HepG2 (cell line): ENCODE data around the gene STK11. TPM values are rescaled to one million over a fixed set of nuclear protein-coding genes. Genes with fewer than 3 reads are reported as not detected.

Experiments used
- ATF2 ChIP-seq: sonication (generic); formaldehyde crosslinking; IDR thresholded peaks from 2 replicates; pipeline ENCODE4 v1.4.0; 2020; ENCODE audit warnings: missing genetic modification reagents
- CAMTA2 ChIP-seq: sonication (generic); formaldehyde crosslinking; IDR thresholded peaks from 2 replicates; pipeline ENCODE4 v1.4.0; 2020; ENCODE audit warnings: mild to moderate bottlenecking, missing genetic modification reagents, borderline replicate concordance
- CHD2 ChIP-seq: IDR thresholded peaks from 2 replicates; pipeline ENCODE4 v1.6.1; 2011; ENCODE audit warnings: low read depth, low read length, improper control_type of control experiment
- GATA4 ChIP-seq: sonication (generic); IDR thresholded peaks from 2 replicates; pipeline ENCODE4 v1.6.1; 2016; ENCODE audit warnings: antibody characterized with exemption, low read depth, borderline replicate concordance
- IKZF5 ChIP-seq: IDR thresholded peaks from 2 replicates; pipeline ENCODE4 v1.6.1; 2018; ENCODE audit warnings: missing genetic modification reagents, mild to moderate bottlenecking, missing compliant biosample characterization
- KAT7 ChIP-seq: IDR thresholded peaks from 2 replicates; pipeline ENCODE4 v1.6.1; 2018; ENCODE audit warnings: borderline replicate concordance, missing compliant biosample characterization
- KLF6 ChIP-seq: IDR thresholded peaks from 2 replicates; pipeline ENCODE4 v1.8.0; 2016; ENCODE audit warnings: missing biosample characterization, missing genetic modification reagents
- MED1 ChIP-seq: sonication (generic); formaldehyde crosslinking; IDR thresholded peaks from 2 replicates; pipeline ENCODE4 v1.4.0; 2020; ENCODE audit warnings: missing genetic modification reagents
- NAIF1 ChIP-seq: sonication (generic); formaldehyde crosslinking; IDR thresholded peaks from 2 replicates; pipeline ENCODE4 v1.5.0; 2020; ENCODE audit warnings: mild to moderate bottlenecking, missing genetic modification reagents, borderline replicate concordance
- NCOA2 ChIP-seq: sonication (generic); formaldehyde crosslinking; IDR thresholded peaks from 2 replicates; pipeline ENCODE4 v1.8.0; 2022; ENCODE audit warnings: inconsistent platforms
- PBX3 ChIP-seq: sonication (generic); formaldehyde crosslinking; IDR thresholded peaks from 2 replicates; pipeline ENCODE4 v1.8.1; 2023; ENCODE audit warnings: missing genetic modification reagents, inconsistent platforms, borderline replicate concordance
- SIN3A ChIP-seq: IDR thresholded peaks from 2 replicates; pipeline ENCODE4 v1.6.1; 2011; ENCODE audit warnings: low read depth, mild to moderate bottlenecking, control low read depth, low read length, borderline replicate concordance
- TEAD3 ChIP-seq: optimal IDR thresholded peaks from 2 replicates; pipeline ENCODE3; 2016; ENCODE audit warnings: borderline replicate concordance
- ZHX2 ChIP-seq, 2 experiments: sonication (generic) in 1 of 2; formaldehyde crosslinking in 1 of 2; IDR thresholded peaks; 2 replicates each; pipeline versions ENCODE4 v1.6.1 to v1.9.0; 2014 to 2022; ENCODE audit warnings: antibody characterized with exemption in 1 of 2, borderline replicate concordance in 1 of 2, inconsistent platforms in 1 of 2, low read depth in 1 of 2, missing genetic modification reagents in 1 of 2
- ZMYM4 ChIP-seq: sonication (generic); formaldehyde crosslinking; IDR thresholded peaks from 2 replicates; pipeline ENCODE4 v1.8.1; 2023; ENCODE audit warnings: mild to moderate bottlenecking, missing genetic modification reagents
- ZNF263 ChIP-seq: sonication (generic); formaldehyde crosslinking; IDR thresholded peaks from 2 replicates; pipeline ENCODE4 v1.4.0; 2020; ENCODE audit warnings: missing genetic modification reagents
- polyA plus RNA-seq, 8 experiments: library from polyadenylated mRNA; depleted of rRNA in 3 of 8; stranded (reverse) in 7 of 8; unstranded in 1 of 8; fragments of >200 nt; fragmentation: Illumina TruSeq in 4 of 8; extraction: Trizol in 4 of 8; gene quantifications; 2 replicates each; pipeline versions ENCODE4 v1.2.1 to v1.2.3, GENCODE V29; 2011 to 2016; ENCODE audit warnings: low read depth in 4 of 8, missing spikeins in 1 of 8, mixed read lengths in 1 of 8; ENCODE audit not compliant: insufficient read depth in 1 of 8
- total RNA-seq, 5 experiments: library from RNA; depleted of rRNA; stranded (reverse); fragments of >200 nt; fragmentation: Illumina TruSeq; extraction: Trizol; gene quantifications; 2 replicates each; pipeline ENCODE4 v1.2.3, GENCODE V29; 2016; ENCODE audit warnings: low read depth in 1 of 5
- TF ChIP-seq, protein P1 (sequence below): sonication (generic); formaldehyde crosslinking; IDR thresholded peaks from 2 replicates; pipeline ENCODE4 v1.4.0; 2020; ENCODE audit warnings: mild to moderate bottlenecking, missing genetic modification reagents

The STK11 gene
- total and polyA plus RNA-seq, 2 of the 13 experiments (the other 11 are each of a cell fraction or from before 2014, with no cell fraction given) = 27.5 to 43.6 TPM

DNA sequence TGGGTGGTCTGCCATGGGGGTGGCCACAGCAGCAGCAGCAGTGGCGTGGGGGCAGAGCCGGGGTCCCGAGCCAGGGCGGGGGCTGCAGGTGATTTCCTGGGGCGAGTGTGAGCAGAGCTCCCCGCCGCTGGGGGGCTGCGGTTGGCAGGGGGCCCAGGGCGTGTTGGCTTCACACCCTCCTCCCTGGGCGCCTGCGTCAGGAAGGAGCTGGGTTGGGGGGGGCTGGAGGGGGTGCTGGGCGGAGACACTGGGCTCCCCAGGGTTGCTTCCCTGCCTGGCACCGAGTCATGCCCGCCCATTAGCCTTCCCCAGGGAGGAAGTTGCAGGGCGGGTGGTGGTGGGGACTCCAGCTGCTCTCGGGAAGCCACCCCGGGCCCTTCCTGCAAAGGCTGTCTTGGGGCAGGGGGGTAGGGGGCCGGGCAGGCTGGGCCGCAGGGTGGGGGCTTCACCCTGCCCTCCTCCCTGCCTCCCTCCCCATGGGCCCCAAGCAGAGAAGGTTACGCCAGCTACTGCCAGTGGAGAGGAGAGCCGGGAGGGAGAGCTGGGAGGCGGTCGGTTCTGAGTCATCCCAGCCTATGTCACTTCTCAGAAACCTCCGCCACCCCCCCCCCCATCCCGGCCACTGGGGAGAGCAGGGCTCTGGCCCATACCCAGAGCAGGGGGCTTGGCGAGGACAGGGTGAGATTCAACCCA, 47.4 kb downstream of the STK11 start (continued):
- TF ChIP-seq NAIF1 (CRISPR knock-in tag) (no peak), TEAD3 (CRISPR knock-in tag) (no peak), NCOA2 (no peak), ZMYM4 (no peak), ZNF263 (peak; percentile 28; the same call in 1 of the 2 replicates), SIN3A (peak; percentile 35; the same call in 1 of the 2 replicates), KAT7 (CRISPR knock-in tag) (no peak), PBX3 (CRISPR knock-in tag) (no peak), IKZF5 (CRISPR knock-in tag) (0 out of 2 replicates have a peak, but pooled peaks have one; percentile 6), GATA4 (no peak), ZHX2 (IDR thresholded peaks at IDR 0.05; ENCODE audit: low read depth) (no peak), ZHX2 (CRISPR knock-in tag; IDR thresholded peaks at IDR 0.05; ENCODE audit: borderline replicate concordance) (no peak), KLF6 (CRISPR knock-in tag) (peak; percentile 49; the same call in 1 of the 2 replicates), CHD2 (no peak), ATF2 (CRISPR knock-in tag) (no peak), MED1 (CRISPR knock-in tag) (no peak), CAMTA2 (CRISPR knock-in tag) (no peak)
- TF ChIP-seq, protein P1, sequence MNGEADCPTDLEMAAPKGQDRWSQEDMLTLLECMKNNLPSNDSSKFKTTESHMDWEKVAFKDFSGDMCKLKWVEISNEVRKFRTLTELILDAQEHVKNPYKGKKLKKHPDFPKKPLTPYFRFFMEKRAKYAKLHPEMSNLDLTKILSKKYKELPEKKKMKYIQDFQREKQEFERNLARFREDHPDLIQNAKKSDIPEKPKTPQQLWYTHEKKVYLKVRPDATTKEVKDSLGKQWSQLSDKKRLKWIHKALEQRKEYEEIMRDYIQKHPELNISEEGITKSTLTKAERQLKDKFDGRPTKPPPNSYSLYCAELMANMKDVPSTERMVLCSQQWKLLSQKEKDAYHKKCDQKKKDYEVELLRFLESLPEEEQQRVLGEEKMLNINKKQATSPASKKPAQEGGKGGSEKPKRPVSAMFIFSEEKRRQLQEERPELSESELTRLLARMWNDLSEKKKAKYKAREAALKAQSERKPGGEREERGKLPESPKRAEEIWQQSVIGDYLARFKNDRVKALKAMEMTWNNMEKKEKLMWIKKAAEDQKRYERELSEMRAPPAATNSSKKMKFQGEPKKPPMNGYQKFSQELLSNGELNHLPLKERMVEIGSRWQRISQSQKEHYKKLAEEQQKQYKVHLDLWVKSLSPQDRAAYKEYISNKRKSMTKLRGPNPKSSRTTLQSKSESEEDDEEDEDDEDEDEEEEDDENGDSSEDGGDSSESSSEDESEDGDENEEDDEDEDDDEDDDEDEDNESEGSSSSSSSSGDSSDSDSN (CRISPR knock-in tag) = peak; percentile 20; the same call in 1 of the 2 replicates
